HCT116 (cell line): ENCODE results near the gene AIMP1. TPM values are rescaled to one million over a fixed set of nuclear protein-coding genes. Genes with fewer than 3 reads are reported as not detected.

ENCODE experiments used
- ATAC-seq: fragments of 200-7000 bp; cut with Tn5 transposase; 2 replicates; pipeline ENCODE4 v1.9.1; 2020; ENCODE audit warnings: mild to moderate bottlenecking, moderate library complexity
- BruUV-seq: library from RNA; stranded (reverse); fragments of 400-500 nt; replicated peaks from 2 replicates; lab custom pipeline; 2021; lab: Mats Ljungman, UMichigan
- CTCF ChIA-PET: fragments of 300-600 bp; sonication (Branson Sonifier 250); formaldehyde crosslinking; loops from one replicate; lab custom pipeline; 2021; ENCODE audit warnings: antibody characterized with exemption; lab: Charles Lee
- POLR2A ChIA-PET: fragments of 300-600, 350-600 bp; sonication (Branson Sonifier 250); formaldehyde crosslinking; loops from one replicate; lab custom pipeline; 2021; ENCODE audit warnings: antibody characterized with exemption; lab: Charles Lee
- RAD21 ChIA-PET, 2 experiments: fragments of 300-600 bp; sonication (Branson Sonifier 250); formaldehyde crosslinking; loops; one replicate each; lab custom pipeline; 2023; ENCODE audit warnings: low total read pairs in 2 of 2; ENCODE audit not compliant: uncharacterized antibody in 2 of 2, unreplicated experiment in 2 of 2, low non-redundant PET in 1 of 2; lab: Charles Lee
- DNase-seq: peaks from one replicate; pipeline ENCODE4 v3.0.0-alpha.2; 2010; ENCODE audit warnings: low read depth, low spot score
- H2AFZ ChIP-seq: fragments of 200-600 bp; shearing (Covaris generic), sonication (generic); 2 replicates; pipeline ENCODE4 v1.6.1; 2017; ENCODE audit warnings: low read depth, mixed run types, mixed read lengths, antibody characterized with exemption, low read length; ENCODE audit not compliant: poor library complexity, severe bottlenecking
- H3K27ac ChIP-seq: 2 replicates; pipeline ENCODE4 v1.5.1; 2012; ENCODE audit warnings: low read depth, low read length
- H3K27me3 ChIP-seq: fragments of 200-600 bp; sonication (generic); 2 replicates; pipeline ENCODE4 v1.6.1; 2016; ENCODE audit warnings: mixed run types, low read length, mixed read lengths; ENCODE audit not compliant: insufficient read depth
- H3K36me3 ChIP-seq, 2 experiments: fragments of 200-500 bp in 1 of 2; fragments of 200-600 bp in 1 of 2; sonication (Bioruptor generic) in 1 of 2; sonication (generic) in 1 of 2; 2 replicates each; pipeline versions ENCODE4 v1.5.1 to v1.6.1; 2014 to 2016; ENCODE audit warnings: low read length in 2 of 2, inconsistent platforms in 1 of 2, mixed read lengths in 1 of 2, mixed run types in 1 of 2; ENCODE audit not compliant: insufficient read depth in 2 of 2, control insufficient read depth in 1 of 2
- H3K4me1 ChIP-seq, 2 experiments: fragments of 200-600 bp in 1 of 2; sonication (generic) in 1 of 2; 2 replicates each; pipeline versions ENCODE4 v1.5.1 to v1.6.1; 2012 to 2017; ENCODE audit warnings: low read length in 2 of 2, inconsistent platforms in 1 of 2, mild to moderate bottlenecking in 1 of 2, mixed read lengths in 1 of 2, mixed run types in 1 of 2, moderate library complexity in 1 of 2; ENCODE audit not compliant: insufficient read depth in 2 of 2, control insufficient read depth in 1 of 2
- H3K4me2 ChIP-seq: fragments of 200-600 bp; sonication (generic); 2 replicates; pipeline ENCODE4 v1.6.1; 2017; ENCODE audit warnings: mixed run types, low read length, mixed read lengths
- H3K4me3 ChIP-seq, 2 experiments: fragments of 200-600 bp in 1 of 2; sonication (generic) in 1 of 2; replicated peaks in 1 of 2; 2 replicates each; pipeline ENCODE4 v1.5.1; 2011 to 2016; ENCODE audit warnings: low read length in 2 of 2, control low read depth in 1 of 2, low read depth in 1 of 2, mild to moderate bottlenecking in 1 of 2, mixed read lengths in 1 of 2, mixed run types in 1 of 2
- H3K79me2 ChIP-seq: fragments of 200-600 bp; sonication (generic); 2 replicates; pipeline ENCODE4 v1.6.1; 2017; ENCODE audit warnings: mild to moderate bottlenecking, mixed run types, low read length, moderate library complexity, mixed read lengths; ENCODE audit not compliant: insufficient read depth
- H3K9ac ChIP-seq: fragments of 200-600 bp; sonication (generic); 2 replicates; pipeline ENCODE4 v1.6.1; 2016; ENCODE audit warnings: low read length, mixed read lengths
- H3K9me2 ChIP-seq: fragments of 200-600 bp; sonication (generic), shearing (Covaris generic); 2 replicates; pipeline ENCODE4 v1.6.1; 2017; ENCODE audit warnings: mixed run types, mild to moderate bottlenecking, moderate library complexity; ENCODE audit not compliant: insufficient read depth
- H3K9me3 ChIP-seq, 2 experiments: fragments of 200-500 bp in 1 of 2; fragments of 200-600 bp in 1 of 2; sonication (Bioruptor generic) in 1 of 2; sonication (generic) in 1 of 2; 2 replicates each; pipeline ENCODE4 v1.6.1; 2014 to 2017; ENCODE audit warnings: low read length in 2 of 2, mixed read lengths in 2 of 2, inconsistent platforms in 1 of 2, low read depth in 1 of 2, mild to moderate bottlenecking in 1 of 2, mixed run types in 1 of 2, moderate library complexity in 1 of 2; ENCODE audit not compliant: control insufficient read depth in 1 of 2, insufficient read depth in 1 of 2
- H4K20me1 ChIP-seq: fragments of 200-600 bp; sonication (generic), shearing (Covaris generic); 2 replicates; pipeline ENCODE4 v1.6.1; 2017; ENCODE audit warnings: mixed run types, mild to moderate bottlenecking, moderate library complexity; ENCODE audit not compliant: insufficient read depth
- CTCF ChIP-seq, 3 experiments: fragments of 200-600 bp in 1 of 3; sonication (generic) in 1 of 3; IDR thresholded peaks in 2 of 3; conservative IDR thresholded peaks in 1 of 3; 2 replicates each; pipeline ENCODE4 v1.5.1; 2012 to 2017; ENCODE audit warnings: low read depth in 2 of 3, low read length in 2 of 3, antibody characterized with exemption in 1 of 3, borderline replicate concordance in 1 of 3, control low read depth in 1 of 3, mild to moderate bottlenecking in 1 of 3, mixed read lengths in 1 of 3, mixed run types in 1 of 3, moderate library complexity in 1 of 3; ENCODE audit not compliant: insufficient read depth in 1 of 3
- EGR1 ChIP-seq: IDR thresholded peaks from 2 replicates; pipeline ENCODE4 v1.6.1; 2012; ENCODE audit warnings: low read depth
- EZH2 ChIP-seq: fragments of 200-600 bp; sonication (generic); IDR thresholded peaks from 2 replicates; pipeline ENCODE4 v1.6.1; 2017; ENCODE audit warnings: antibody characterized with exemption, mixed run types
- MAX ChIP-seq: IDR thresholded peaks from 2 replicates; pipeline ENCODE4 v1.6.1; 2012
- POLR2AphosphoS5 ChIP-seq: IDR thresholded peaks from 2 replicates; pipeline ENCODE4 v1.6.1; 2011; ENCODE audit warnings: mild to moderate bottlenecking, low read depth, low read length, moderate library complexity
- RAD21 ChIP-seq: IDR thresholded peaks from 2 replicates; pipeline ENCODE4 v1.6.1; 2012; ENCODE audit warnings: low read depth, mild to moderate bottlenecking
- REST ChIP-seq: IDR thresholded peaks from 2 replicates; pipeline ENCODE4 v1.6.1; 2012; ENCODE audit warnings: low read depth
- SIN3A ChIP-seq: IDR thresholded peaks from 2 replicates; pipeline ENCODE4 v1.6.1; 2012; ENCODE audit warnings: low read depth
- SP1 ChIP-seq: IDR thresholded peaks from 2 replicates; pipeline ENCODE4 v1.6.1; 2012; ENCODE audit warnings: low read depth
- SRF ChIP-seq: IDR thresholded peaks from 2 replicates; pipeline ENCODE4 v1.6.1; 2012; ENCODE audit warnings: low read depth
- ZNF274 ChIP-seq: fragments of 200-500 bp; sonication (Bioruptor generic); IDR thresholded peaks from 2 replicates; pipeline ENCODE4 v1.6.1; 2014; ENCODE audit warnings: mild to moderate bottlenecking, low read depth, low read length, inconsistent platforms
- intact Hi-C: fragments of 100-400 bp; cut with micrococcal nuclease; formaldehyde crosslinking; loops from 2 replicates; pipeline ENCODE4 v1.10.0; 2022
- total RNA-seq: library from RNA; stranded (reverse); gene quantifications from one replicate; pipeline ENCODE4 v1.2.1, GENCODE V29; 2021; ENCODE audit not compliant: unreplicated experiment

AIMP1 gene
- total RNA-seq, 1 experiment from 2014 or later = 67.4 TPM

GRCh38 chr4:106355193-106355592 lies 38.8 kb downstream of the AIMP1 start:
- no peak overlapping the region for H3K27ac ChIP-seq
- ChIA-PET RAD21 (no interaction called here), CTCF (no interaction called here), POLR2A (no interaction called here)
- no peaks in the 10 kb centered on the region for H3K9me3 ChIP-seq
- no TSS peak for BruUV-seq
- H3K36me3 ChIP-seq = no peaks in the 10 kb centered on the region
- no peaks in the 10 kb centered on the region for H3K79me2 ChIP-seq
- no peak overlapping the region for H3K4me2 ChIP-seq
- H3K4me3 ChIP-seq = no peak overlapping the region
- TF ChIP-seq SP1 (no peak), MAX (no peak), REST (no peak), EZH2 (no peak), CTCF (IDR thresholded peaks at IDR 0.05 in 2 of 3, conservative IDR thresholded peaks at IDR 0.05 in 1 of 3; ENCODE audit: borderline replicate concordance in 1 of 3, insufficient read depth in 1 of 3, low read depth in 2 of 3, low read length in 2 of 3) (no peak), POLR2AphosphoS5 (no peak), ZNF274 (no peak), SRF (no peak), SIN3A (no peak), EGR1 (no peak), RAD21 (no peak)
- ATAC-seq = no peak
- DNase-seq = no peak
- no peaks in the 10 kb centered on the region for H3K27me3 ChIP-seq
- no peaks in the 10 kb centered on the region for H3K4me1 ChIP-seq
- intact Hi-C loops = no loop called here
- no peak overlapping the region for H3K9ac ChIP-seq
- H4K20me1 ChIP-seq = no peaks in the 10 kb centered on the region
- no peak overlapping the region for H2AFZ ChIP-seq
- no peaks in the 10 kb centered on the region for H3K9me2 ChIP-seq
